Fibroblast of skin of left biceps (primary cell): ENCODE measurements around the gene WDR76.
"Not testable (repeated sequence)": the region's sequence is repeated elsewhere in the genome, so short reads cannot be mapped to it uniquely, and the experiment has no call there.

ENCODE experiments used
- DNase-seq, 2 experiments: peaks; one replicate each; pipeline ENCODE4 v3.0.0-alpha.2; 2013; ENCODE audit warnings: low read depth in 2 of 2

WDR76 gene

GRCh38 chr15:43826508-43827341 lies at the start of gene WDR76:
TSS of gene WDR76 (plus strand) at chr15:43827002. CDS start at chr15:43827033, 31 bp downstream.
- peak; percentile 37 to 40 for DNase-seq

GRCh38 chr15:43777267-43777914 lies 49.4 kb upstream of the WDR76 start:
- DNase-seq = no peak

GRCh38 chr15:43779016-43779415 lies 47.8 kb upstream of the WDR76 start:
- DNase-seq = no peak

- no peak for DNase-seq
These were observed 37.4 kb upstream of the WDR76 start for GRCh38 chr15:43789409-43789808.

GRCh38 chr15:43791993-43792760 lies 34.6 kb upstream of the WDR76 start, which contains the start of gene SERF2:
TSS of gene SERF2 (plus strand) at chr15:43792320. CDS start at chr15:43792377, 57 bp downstream.
- DNase-seq = peak; percentile 98 to 99

- DNase-seq = no peak
These were observed 33.9 kb upstream of the WDR76 start for GRCh38 chr15:43792761-43793476.

- DNase-seq = no peak
These were observed 33.2 kb upstream of the WDR76 start for GRCh38 chr15:43793647-43794046.

- no peak for DNase-seq
These were observed 32.3 kb upstream of the WDR76 start for GRCh38 chr15:43794269-43795037.

GRCh38 chr15:43795197-43795596 lies 31.6 kb upstream of the WDR76 start:
- DNase-seq = no peak

- DNase-seq = no peak
These were observed 30.8 kb upstream of the WDR76 start for GRCh38 chr15:43795997-43796396.

GRCh38 chr15:43796566-43796965 lies 30.2 kb upstream of the WDR76 start:
- DNase-seq = no peak

- no peak for DNase-seq
These were observed 27.4 kb upstream of the WDR76 start for GRCh38 chr15:43799209-43799944.

GRCh38 chr15:43799945-43800285 lies 26.9 kb upstream of the WDR76 start, which contains the start of gene SERINC4:
TSS of gene SERINC4 (minus strand) at chr15:43800220. CDS start at chr15:43799986, 234 bp downstream.
- no peak for DNase-seq

- DNase-seq = peak; percentile 53 to 55
These were observed 26.3 kb upstream of the WDR76 start, which contains the start of gene HYPK for GRCh38 chr15:43800286-43801141. TSS of gene HYPK (plus strand) at chr15:43800599. CDS start at chr15:43800623, 24 bp downstream.

- DNase-seq = not testable (repeated sequence)
These were observed 24.1 kb upstream of the WDR76 start for GRCh38 chr15:43802676-43803075.

- no peak for DNase-seq
These were observed 18.3 kb upstream of the WDR76 start for GRCh38 chr15:43808435-43808950.

GRCh38 chr15:43808960-43809678 lies 17.7 kb upstream of the WDR76 start:
- DNase-seq = no peak

- not testable (repeated sequence) for DNase-seq
These were observed 11.7 kb upstream of the WDR76 start for GRCh38 chr15:43815064-43815463.
